HepG2 (cell line): ENCODE results near the gene CAPN15. TPM values are rescaled to one million over a fixed set of nuclear protein-coding genes. Genes with fewer than 3 reads are reported as not detected.
A peak's percentile ranks its signal among the peaks of the same experiment; 100 is the strongest.

Experiments
- CBFB ChIP-seq: sonication (generic); formaldehyde crosslinking; IDR thresholded peaks from 2 replicates; pipeline ENCODE4 v1.4.0; 2020; ENCODE audit warnings: missing genetic modification reagents
- PHB2 ChIP-seq: fragments of 450-650 bp; IDR thresholded peaks from 2 replicates; pipeline ENCODE4 v1.6.1; 2018; ENCODE audit not compliant: partially characterized antibody
- PTBP1 ChIP-seq: fragments of 200-400 bp; formaldehyde crosslinking; IDR thresholded peaks from 2 replicates; pipeline ENCODE4 v1.6.1; 2018; ENCODE audit warnings: low read length, low read depth; ENCODE audit not compliant: poor library complexity, severe bottlenecking
- RCOR2 ChIP-seq: IDR thresholded peaks from 2 replicates; pipeline ENCODE4 v1.6.1; 2016; ENCODE audit warnings: missing biosample characterization, missing genetic modification reagents
- SMAD1 ChIP-seq: sonication (generic); formaldehyde crosslinking; IDR thresholded peaks from 2 replicates; pipeline ENCODE4 v1.4.0; 2020; ENCODE audit warnings: missing genetic modification reagents, low read depth, mild to moderate bottlenecking, borderline replicate concordance
- SRSF1 ChIP-seq: fragments of 200-400 bp; formaldehyde crosslinking; optimal IDR thresholded peaks from 2 replicates; pipeline ENCODE3; 2017; ENCODE audit warnings: mild to moderate bottlenecking, low read depth, low read length, moderate library complexity
- THYN1 ChIP-seq: sonication (generic); formaldehyde crosslinking; IDR thresholded peaks from 2 replicates; pipeline ENCODE4 v1.8.1; 2023; ENCODE audit warnings: low read depth, mild to moderate bottlenecking, moderate library complexity, missing genetic modification reagents, borderline replicate concordance
- TMF1 ChIP-seq: sonication (generic); formaldehyde crosslinking; IDR thresholded peaks from 2 replicates; pipeline ENCODE4 v1.8.1; 2022; ENCODE audit warnings: low read depth, missing genetic modification reagents
- TOPORS ChIP-seq: sonication (generic); formaldehyde crosslinking; IDR thresholded peaks from 2 replicates; pipeline ENCODE4 v1.8.0; 2023; ENCODE audit warnings: mild to moderate bottlenecking, missing genetic modification reagents
- TRIM24 ChIP-seq: sonication (generic); formaldehyde crosslinking; IDR thresholded peaks from 2 replicates; pipeline ENCODE4 v1.8.0; 2022; ENCODE audit warnings: mild to moderate bottlenecking, missing genetic modification reagents
- TSC22D2 ChIP-seq: sonication (generic); formaldehyde crosslinking; IDR thresholded peaks from 2 replicates; pipeline ENCODE4 v1.5.1; 2020; ENCODE audit warnings: missing genetic modification reagents, mild to moderate bottlenecking, borderline replicate concordance
- ZFYVE20 ChIP-seq: sonication (generic); formaldehyde crosslinking; IDR thresholded peaks from 2 replicates; pipeline ENCODE4 v1.8.0; 2023; ENCODE audit warnings: low read depth, mild to moderate bottlenecking, moderate library complexity, missing genetic modification reagents, borderline replicate concordance
- ZKSCAN5 ChIP-seq: sonication (generic); formaldehyde crosslinking; IDR thresholded peaks from 2 replicates; pipeline ENCODE4 v1.5.1; 2020; ENCODE audit warnings: mild to moderate bottlenecking, missing genetic modification reagents
- ZNF446 ChIP-seq: sonication (generic); formaldehyde crosslinking; IDR thresholded peaks from 2 replicates; pipeline ENCODE4 v1.5.0; 2020; ENCODE audit warnings: mild to moderate bottlenecking, missing genetic modification reagents
- ZNF501 ChIP-seq: sonication (generic); formaldehyde crosslinking; IDR thresholded peaks from 2 replicates; pipeline ENCODE4 v1.5.1; 2020; ENCODE audit warnings: mild to moderate bottlenecking, moderate library complexity, missing genetic modification reagents
- ZNF530 ChIP-seq: sonication (generic); formaldehyde crosslinking; IDR thresholded peaks from 2 replicates; pipeline ENCODE4 v1.5.0; 2020; ENCODE audit warnings: low read depth, mild to moderate bottlenecking, missing genetic modification reagents
- ZNF720 ChIP-seq: sonication (generic); formaldehyde crosslinking; IDR thresholded peaks from 2 replicates; pipeline ENCODE4 v1.4.0; 2020; ENCODE audit warnings: missing genetic modification reagents
- ZNF782 ChIP-seq: sonication (generic); formaldehyde crosslinking; IDR thresholded peaks from 2 replicates; pipeline ENCODE4 v1.4.0; 2020; ENCODE audit warnings: missing genetic modification reagents, mild to moderate bottlenecking, borderline replicate concordance
- polyA plus RNA-seq, 8 experiments: library from polyadenylated mRNA; depleted of rRNA in 3 of 8; stranded (reverse) in 7 of 8; unstranded in 1 of 8; fragments of >200 nt; fragmentation: Illumina TruSeq in 4 of 8; extraction: Trizol in 4 of 8; gene quantifications; 2 replicates each; pipeline versions ENCODE4 v1.2.1 to v1.2.3, GENCODE V29; 2011 to 2016; ENCODE audit warnings: low read depth in 4 of 8, missing spikeins in 1 of 8, mixed read lengths in 1 of 8; ENCODE audit not compliant: insufficient read depth in 1 of 8
- total RNA-seq, 5 experiments: library from RNA; depleted of rRNA; stranded (reverse); fragments of >200 nt; fragmentation: Illumina TruSeq; extraction: Trizol; gene quantifications; 2 replicates each; pipeline ENCODE4 v1.2.3, GENCODE V29; 2016; ENCODE audit warnings: low read depth in 1 of 5
- TF ChIP-seq, protein P1 (sequence below): conservative IDR thresholded peaks from 2 replicates; pipeline ENCODE4 v1.6.1; 2018; ENCODE audit warnings: missing genetic modification reagents

The CAPN15 gene
- total and polyA plus RNA-seq, 2 of the 13 experiments (the other 11 are each of a cell fraction or from before 2014, with no cell fraction given) = 14.9 to 24.5 TPM

DNA sequence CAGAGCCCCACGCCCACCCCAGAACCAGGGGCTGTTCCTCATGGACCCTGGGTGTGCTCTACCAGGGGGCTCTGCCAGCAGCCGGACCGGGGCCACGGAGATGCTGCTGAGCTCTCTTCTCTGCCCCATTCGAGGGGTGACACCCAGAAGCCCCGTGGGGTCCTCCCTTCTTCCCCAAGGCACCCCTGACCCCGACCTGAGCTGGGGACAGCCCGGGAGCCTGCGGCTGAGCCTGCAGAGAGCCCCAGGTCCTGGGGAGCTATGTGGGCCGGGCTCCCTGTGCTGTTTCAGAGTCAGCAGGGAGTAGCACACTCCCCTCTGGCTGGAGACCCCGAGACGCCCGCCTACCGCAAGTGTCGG lies 31.5 kb downstream of the CAPN15 start (continued):
- no peak for TF ChIP-seq ZNF720 (CRISPR knock-in tag)
- peak; percentile 52 for TF ChIP-seq SRSF1
- TF ChIP-seq TSC22D2 (CRISPR knock-in tag) = no peak
- TF ChIP-seq TOPORS (CRISPR knock-in tag) = no peak
- TF ChIP-seq TRIM24 (CRISPR knock-in tag) = no peak
- TF ChIP-seq THYN1 (CRISPR knock-in tag) = no peak
- no peak for TF ChIP-seq PHB2
- TF ChIP-seq, protein P1, sequence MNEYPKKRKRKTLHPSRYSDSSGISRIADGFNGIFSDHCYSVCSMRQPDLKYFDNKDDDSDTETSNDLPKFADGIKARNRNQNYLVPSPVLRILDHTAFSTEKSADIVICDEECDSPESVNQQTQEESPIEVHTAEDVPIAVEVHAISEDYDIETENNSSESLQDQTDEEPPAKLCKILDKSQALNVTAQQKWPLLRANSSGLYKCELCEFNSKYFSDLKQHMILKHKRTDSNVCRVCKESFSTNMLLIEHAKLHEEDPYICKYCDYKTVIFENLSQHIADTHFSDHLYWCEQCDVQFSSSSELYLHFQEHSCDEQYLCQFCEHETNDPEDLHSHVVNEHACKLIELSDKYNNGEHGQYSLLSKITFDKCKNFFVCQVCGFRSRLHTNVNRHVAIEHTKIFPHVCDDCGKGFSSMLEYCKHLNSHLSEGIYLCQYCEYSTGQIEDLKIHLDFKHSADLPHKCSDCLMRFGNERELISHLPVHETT (CRISPR knock-in tag) = no peak
- no peak for TF ChIP-seq ZNF446
- TF ChIP-seq ZNF501 (CRISPR knock-in tag) = no peak
- TF ChIP-seq TMF1 (CRISPR knock-in tag) = 0 out of 2 replicates have a peak, but pooled peaks have one; percentile 12
- 0 out of 2 replicates have a peak, but pooled peaks have one; percentile 2 for TF ChIP-seq ZKSCAN5 (CRISPR knock-in tag)
- TF ChIP-seq PTBP1 = peak; percentile 13
- TF ChIP-seq SMAD1 (CRISPR knock-in tag) = no peak
- TF ChIP-seq ZFYVE20 (CRISPR knock-in tag) = no peak
- no peak for TF ChIP-seq CBFB (CRISPR knock-in tag)
- TF ChIP-seq ZNF530 (CRISPR knock-in tag) = no peak
- TF ChIP-seq RCOR2 = no peak
- TF ChIP-seq ZNF782 = no peak
- TF ChIP-seq, all 625 proteins: peak for 11
